ENCODE data around the gene PYROXD2.

Gene PYROXD2

DNA sequence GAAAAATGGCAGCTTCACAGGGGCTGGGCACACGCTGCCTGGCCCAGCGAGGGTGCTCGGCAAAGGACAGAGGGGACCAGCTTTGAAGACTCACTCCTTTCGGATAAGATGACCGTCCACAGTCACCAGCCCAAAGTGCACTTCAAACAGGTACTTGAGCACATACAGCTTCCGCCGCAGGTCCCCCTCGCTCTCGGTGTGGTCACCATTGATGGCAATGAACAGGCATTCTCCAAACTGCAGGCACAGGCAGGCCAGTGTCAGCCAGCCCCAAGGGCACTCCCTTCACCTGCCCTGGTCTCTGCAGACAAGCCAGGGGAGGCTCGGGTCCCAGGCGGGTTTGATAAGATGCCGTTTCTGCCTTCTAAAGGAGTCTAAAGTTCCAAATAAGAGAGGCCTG is 20.2 kb upstream of the PYROXD2 start:
- no peak for TF ChIP-seq ESRRG (CRISPR knock-in tag; IDR thresholded peaks at IDR 0.05)
- TF ChIP-seq OSR1 (CRISPR knock-in tag; IDR thresholded peaks at IDR 0.05) = no peak
- no peak for TF ChIP-seq CSDC2 (CRISPR knock-in tag; IDR thresholded peaks at IDR 0.05)
- TF ChIP-seq ZFP3 (CRISPR knock-in tag; IDR thresholded peaks at IDR 0.05) = no peak
- TF ChIP-seq, protein P1, sequence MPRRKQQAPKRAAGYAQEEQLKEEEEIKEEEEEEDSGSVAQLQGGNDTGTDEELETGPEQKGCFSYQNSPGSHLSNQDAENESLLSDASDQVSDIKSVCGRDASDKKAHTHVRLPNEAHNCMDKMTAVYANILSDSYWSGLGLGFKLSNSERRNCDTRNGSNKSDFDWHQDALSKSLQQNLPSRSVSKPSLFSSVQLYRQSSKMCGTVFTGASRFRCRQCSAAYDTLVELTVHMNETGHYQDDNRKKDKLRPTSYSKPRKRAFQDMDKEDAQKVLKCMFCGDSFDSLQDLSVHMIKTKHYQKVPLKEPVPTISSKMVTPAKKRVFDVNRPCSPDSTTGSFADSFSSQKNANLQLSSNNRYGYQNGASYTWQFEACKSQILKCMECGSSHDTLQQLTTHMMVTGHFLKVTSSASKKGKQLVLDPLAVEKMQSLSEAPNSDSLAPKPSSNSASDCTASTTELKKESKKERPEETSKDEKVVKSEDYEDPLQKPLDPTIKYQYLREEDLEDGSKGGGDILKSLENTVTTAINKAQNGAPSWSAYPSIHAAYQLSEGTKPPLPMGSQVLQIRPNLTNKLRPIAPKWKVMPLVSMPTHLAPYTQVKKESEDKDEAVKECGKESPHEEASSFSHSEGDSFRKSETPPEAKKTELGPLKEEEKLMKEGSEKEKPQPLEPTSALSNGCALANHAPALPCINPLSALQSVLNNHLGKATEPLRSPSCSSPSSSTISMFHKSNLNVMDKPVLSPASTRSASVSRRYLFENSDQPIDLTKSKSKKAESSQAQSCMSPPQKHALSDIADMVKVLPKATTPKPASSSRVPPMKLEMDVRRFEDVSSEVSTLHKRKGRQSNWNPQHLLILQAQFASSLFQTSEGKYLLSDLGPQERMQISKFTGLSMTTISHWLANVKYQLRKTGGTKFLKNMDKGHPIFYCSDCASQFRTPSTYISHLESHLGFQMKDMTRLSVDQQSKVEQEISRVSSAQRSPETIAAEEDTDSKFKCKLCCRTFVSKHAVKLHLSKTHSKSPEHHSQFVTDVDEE (CRISPR knock-in tag; IDR thresholded peaks at IDR 0.05) = no peak
- no peak for TF ChIP-seq RARB (CRISPR knock-in tag; IDR thresholded peaks at IDR 0.05)
- no peak for TF ChIP-seq ZFP30 (CRISPR knock-in tag; IDR thresholded peaks at IDR 0.05)
- TF ChIP-seq, protein P2, sequence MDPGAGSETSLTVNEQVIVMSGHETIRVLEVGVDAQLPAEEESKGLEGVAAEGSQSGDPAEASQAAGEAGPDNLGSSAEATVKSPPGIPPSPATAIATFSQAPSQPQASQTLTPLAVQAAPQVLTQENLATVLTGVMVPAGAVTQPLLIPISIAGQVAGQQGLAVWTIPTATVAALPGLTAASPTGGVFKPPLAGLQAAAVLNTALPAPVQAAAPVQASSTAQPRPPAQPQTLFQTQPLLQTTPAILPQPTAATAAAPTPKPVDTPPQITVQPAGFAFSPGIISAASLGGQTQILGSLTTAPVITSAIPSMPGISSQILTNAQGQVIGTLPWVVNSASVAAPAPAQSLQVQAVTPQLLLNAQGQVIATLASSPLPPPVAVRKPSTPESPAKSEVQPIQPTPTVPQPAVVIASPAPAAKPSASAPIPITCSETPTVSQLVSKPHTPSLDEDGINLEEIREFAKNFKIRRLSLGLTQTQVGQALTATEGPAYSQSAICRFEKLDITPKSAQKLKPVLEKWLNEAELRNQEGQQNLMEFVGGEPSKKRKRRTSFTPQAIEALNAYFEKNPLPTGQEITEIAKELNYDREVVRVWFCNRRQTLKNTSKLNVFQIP (CRISPR knock-in tag; IDR thresholded peaks at IDR 0.05; ENCODE audit: borderline replicate concordance, low read depth) = no peak
- no peak for TF ChIP-seq BACH2 (CRISPR knock-in tag; IDR thresholded peaks at IDR 0.05; ENCODE audit: borderline replicate concordance)
- TF ChIP-seq SNAI2 (CRISPR knock-in tag; IDR thresholded peaks at IDR 0.05) = no peak
- no peak for TF ChIP-seq GLIS3 (CRISPR knock-in tag; IDR thresholded peaks at IDR 0.05)
- TF ChIP-seq, protein P3, sequence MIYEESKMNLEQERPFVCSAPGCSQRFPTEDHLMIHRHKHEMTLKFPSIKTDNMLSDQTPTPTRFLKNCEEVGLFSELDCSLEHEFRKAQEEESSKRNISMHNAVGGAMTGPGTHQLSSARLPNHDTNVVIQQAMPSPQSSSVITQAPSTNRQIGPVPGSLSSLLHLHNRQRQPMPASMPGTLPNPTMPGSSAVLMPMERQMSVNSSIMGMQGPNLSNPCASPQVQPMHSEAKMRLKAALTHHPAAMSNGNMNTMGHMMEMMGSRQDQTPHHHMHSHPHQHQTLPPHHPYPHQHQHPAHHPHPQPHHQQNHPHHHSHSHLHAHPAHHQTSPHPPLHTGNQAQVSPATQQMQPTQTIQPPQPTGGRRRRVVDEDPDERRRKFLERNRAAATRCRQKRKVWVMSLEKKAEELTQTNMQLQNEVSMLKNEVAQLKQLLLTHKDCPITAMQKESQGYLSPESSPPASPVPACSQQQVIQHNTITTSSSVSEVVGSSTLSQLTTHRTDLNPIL (CRISPR knock-in tag; IDR thresholded peaks at IDR 0.05; ENCODE audit: low read depth) = no peak
- TF ChIP-seq ISL1 (CRISPR knock-in tag; IDR thresholded peaks at IDR 0.05) = no peak
- TF ChIP-seq ARNTL (CRISPR knock-in tag; IDR thresholded peaks at IDR 0.05; ENCODE audit: borderline replicate concordance, low read depth) = no peak
- TF ChIP-seq, protein P4, sequence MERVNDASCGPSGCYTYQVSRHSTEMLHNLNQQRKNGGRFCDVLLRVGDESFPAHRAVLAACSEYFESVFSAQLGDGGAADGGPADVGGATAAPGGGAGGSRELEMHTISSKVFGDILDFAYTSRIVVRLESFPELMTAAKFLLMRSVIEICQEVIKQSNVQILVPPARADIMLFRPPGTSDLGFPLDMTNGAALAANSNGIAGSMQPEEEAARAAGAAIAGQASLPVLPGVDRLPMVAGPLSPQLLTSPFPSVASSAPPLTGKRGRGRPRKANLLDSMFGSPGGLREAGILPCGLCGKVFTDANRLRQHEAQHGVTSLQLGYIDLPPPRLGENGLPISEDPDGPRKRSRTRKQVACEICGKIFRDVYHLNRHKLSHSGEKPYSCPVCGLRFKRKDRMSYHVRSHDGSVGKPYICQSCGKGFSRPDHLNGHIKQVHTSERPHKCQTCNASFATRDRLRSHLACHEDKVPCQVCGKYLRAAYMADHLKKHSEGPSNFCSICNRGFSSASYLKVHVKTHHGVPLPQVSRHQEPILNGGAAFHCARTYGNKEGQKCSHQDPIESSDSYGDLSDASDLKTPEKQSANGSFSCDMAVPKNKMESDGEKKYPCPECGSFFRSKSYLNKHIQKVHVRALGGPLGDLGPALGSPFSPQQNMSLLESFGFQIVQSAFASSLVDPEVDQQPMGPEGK (CRISPR knock-in tag; IDR thresholded peaks at IDR 0.05; ENCODE audit: borderline replicate concordance) = no peak
- no peak for TF ChIP-seq TOX (CRISPR knock-in tag; IDR thresholded peaks at IDR 0.05; ENCODE audit: borderline replicate concordance)
- no peak for TF ChIP-seq ZNF8 (CRISPR knock-in tag; IDR thresholded peaks at IDR 0.05)
- no peak for TF ChIP-seq PPARA (CRISPR knock-in tag; IDR thresholded peaks at IDR 0.05; ENCODE audit: borderline replicate concordance)
- no peak for ATAC-seq

DNA sequence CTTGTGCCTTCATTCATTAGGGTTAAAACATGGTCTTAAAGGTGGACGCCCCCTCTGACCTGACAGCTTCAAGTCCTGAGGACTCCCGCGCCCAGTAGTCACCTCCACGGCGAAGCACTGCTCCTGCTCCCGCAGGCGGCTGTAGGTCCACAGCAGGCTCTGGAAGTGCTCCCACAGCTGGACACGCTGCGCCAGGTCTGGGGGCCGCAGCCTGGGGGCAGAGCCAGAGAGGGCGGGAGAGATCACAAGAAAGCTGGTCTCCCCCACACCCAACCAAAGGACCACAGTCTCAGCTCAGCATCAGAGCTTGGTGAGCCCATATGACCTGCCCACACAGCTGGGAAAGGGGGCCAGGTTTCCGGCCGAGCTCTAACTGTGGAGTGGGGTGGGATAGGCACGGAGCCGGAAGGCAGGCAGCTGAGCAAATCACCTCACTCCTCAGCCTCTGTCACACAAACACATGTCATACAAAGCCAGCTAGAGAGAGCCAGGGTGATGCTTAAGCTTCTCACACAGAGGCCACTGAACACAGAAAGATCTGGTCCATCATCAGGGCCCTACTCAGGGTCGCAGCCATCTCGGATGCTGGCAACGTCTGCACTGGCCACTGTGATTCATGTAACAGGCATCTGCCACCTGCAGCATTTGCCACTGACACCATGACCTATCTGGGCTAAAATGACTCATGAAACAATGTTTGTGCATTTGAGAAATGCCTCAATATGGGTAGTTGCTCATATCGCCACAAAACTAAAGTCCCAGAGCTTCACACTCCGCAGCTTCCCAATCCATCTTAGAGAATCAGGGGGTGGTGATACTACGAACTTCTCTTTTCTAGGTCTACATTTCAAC is 19.1 kb upstream of the PYROXD2 start:
- ATAC-seq = no peak
- no peak for TF ChIP-seq GLIS3 (CRISPR knock-in tag; IDR thresholded peaks at IDR 0.05)
- no peak for TF ChIP-seq ESRRG (CRISPR knock-in tag; IDR thresholded peaks at IDR 0.05)
- no peak for TF ChIP-seq ZNF8 (CRISPR knock-in tag; IDR thresholded peaks at IDR 0.05)
- TF ChIP-seq ZNF70 (CRISPR knock-in tag; IDR thresholded peaks at IDR 0.05) = no peak
- TF ChIP-seq, protein P3 (CRISPR knock-in tag; IDR thresholded peaks at IDR 0.05; ENCODE audit: low read depth) = no peak
- TF ChIP-seq, protein P4 (CRISPR knock-in tag; IDR thresholded peaks at IDR 0.05; ENCODE audit: borderline replicate concordance) = no peak
- no peak for TF ChIP-seq BACH2 (CRISPR knock-in tag; IDR thresholded peaks at IDR 0.05; ENCODE audit: borderline replicate concordance)
- TF ChIP-seq ZFP3 (CRISPR knock-in tag; IDR thresholded peaks at IDR 0.05) = no peak
- TF ChIP-seq SNAI2 (CRISPR knock-in tag; IDR thresholded peaks at IDR 0.05) = no peak
- no peak for TF ChIP-seq PPARA (CRISPR knock-in tag; IDR thresholded peaks at IDR 0.05; ENCODE audit: borderline replicate concordance)

Measured in SK-N-SH treated with all-trans-retinoic acid at 6 μM for 48 hours (cell line).